Daoy (cell line): ENCODE measurements around the gene CAST. TPM values are rescaled to one million over a fixed set of nuclear protein-coding genes. Genes with fewer than 3 reads are reported as not detected.
A peak's percentile ranks its signal among the peaks of the same experiment; 100 is the strongest.

Experiments used
- DNase-seq: peaks from one replicate; pipeline ENCODE4 v3.0.0-alpha.2; 2015; ENCODE audit warnings: low read depth
- total RNA-seq: library from RNA; depleted of rRNA; stranded (reverse); fragments of >200 nt; shearing (Covaris generic); gene quantifications from 2 replicates; pipeline ENCODE4 v1.2.3, GENCODE V29; 2014; rRNA removed

CAST gene
- total RNA-seq, 1 experiment from 2014 or later, result 124 TPM

- DNase-seq, result no peak
Measured at GRCh38 chr5:96818125-96818788, 156.1 kb downstream of the CAST start.

GRCh38 chr5:96819806-96820205 lies 157.6 kb downstream of the CAST start:
- no peak for DNase-seq

- DNase-seq, result no peak
Measured at GRCh38 chr5:96821260-96821916, 159.2 kb downstream of the CAST start.

- no peak for DNase-seq
Measured at GRCh38 chr5:96822686-96823459, 160.7 kb downstream of the CAST start.

GRCh38 chr5:96823900-96824380 lies 161.8 kb downstream of the CAST start:
- peak; percentile 85 for DNase-seq

Other genes starting within 250 kb of the CAST start
- gene PCSK1, start 229.1 kb upstream of the CAST start, total RNA-seq, result 0.98 and 2.2 TPM in 2 replicates
- gene ERAP1, start 145.6 kb downstream of the CAST start, total RNA-seq, result 23.4 and 25.2 TPM in 2 replicates
- gene ERAP2, start 214.1 kb downstream of the CAST start, total RNA-seq, result 72.8 and 82.6 TPM in 2 replicates